Measurements from ENCODE around the gene INSYN2A. TPM values are rescaled to one million over a fixed set of nuclear protein-coding genes. Genes with fewer than 3 reads are reported as not detected.

The INSYN2A gene
- total RNA-seq, 1 experiment from 2014 or later: 0.07 TPM

DNA sequence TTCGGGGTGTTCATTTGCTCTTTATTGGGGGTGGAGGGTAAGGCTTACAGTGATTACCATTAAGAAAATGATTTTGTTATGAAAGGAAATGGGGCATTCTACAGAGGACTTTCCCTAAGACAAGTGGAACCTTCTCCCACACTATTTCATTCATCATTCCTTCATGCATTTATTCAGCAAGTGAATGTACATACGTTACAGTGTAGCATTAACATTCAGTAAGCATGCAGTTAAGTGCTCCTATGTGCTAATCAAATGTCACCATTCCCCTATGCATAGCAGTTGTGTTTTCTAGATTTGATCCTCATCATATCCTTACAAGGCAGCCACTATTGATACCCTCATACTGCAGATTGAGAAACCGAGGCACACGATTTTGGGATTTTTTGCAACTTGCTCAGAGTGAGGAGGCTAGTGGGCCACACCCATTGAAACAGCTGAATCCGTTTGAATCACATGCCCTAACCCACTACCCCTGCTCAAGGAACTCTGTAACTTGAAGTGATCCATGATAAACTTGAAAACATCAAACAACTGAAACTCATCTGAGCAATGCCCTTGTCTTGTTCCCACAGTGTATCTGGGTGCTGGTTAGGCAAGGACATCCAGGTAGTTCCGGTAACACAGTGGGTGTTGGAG lies 16.7 kb downstream of the INSYN2A start:
- no peak for DNase-seq (ENCODE audit: unreplicated experiment)
- CTCF ChIA-PET: interaction anchor here (0.6 kb wide), 1 partner anchor 33 kb away, joined by 3 read pairs; no protein-coding TSS in a partner anchor
- Mint-ChIP-seq H3K27ac (ENCODE audit: low read depth, unreplicated experiment) (no peak overlapping the region), H3K27me3 (ENCODE audit: insufficient read depth, unreplicated experiment) (no peaks in the 10 kb centered on the region), H3K36me3 (ENCODE audit: insufficient read depth, unreplicated experiment) (peaks cover 8% of the 10 kb centered on the region), H3K9me3 (ENCODE audit: unreplicated experiment) (no peaks in the 10 kb centered on the region), H3K4me1 (ENCODE audit: insufficient read depth, unreplicated experiment) (no peaks in the 10 kb centered on the region), H3K4me3 (ENCODE audit: unreplicated experiment) (no peak overlapping the region)
- intact Hi-C loops (cut with micrococcal nuclease): no loop called here
- BruUV-seq (replicated peaks): no TSS peak
- POLR2A ChIA-PET: no interaction called here
- TF ChIP-seq, protein P1, sequence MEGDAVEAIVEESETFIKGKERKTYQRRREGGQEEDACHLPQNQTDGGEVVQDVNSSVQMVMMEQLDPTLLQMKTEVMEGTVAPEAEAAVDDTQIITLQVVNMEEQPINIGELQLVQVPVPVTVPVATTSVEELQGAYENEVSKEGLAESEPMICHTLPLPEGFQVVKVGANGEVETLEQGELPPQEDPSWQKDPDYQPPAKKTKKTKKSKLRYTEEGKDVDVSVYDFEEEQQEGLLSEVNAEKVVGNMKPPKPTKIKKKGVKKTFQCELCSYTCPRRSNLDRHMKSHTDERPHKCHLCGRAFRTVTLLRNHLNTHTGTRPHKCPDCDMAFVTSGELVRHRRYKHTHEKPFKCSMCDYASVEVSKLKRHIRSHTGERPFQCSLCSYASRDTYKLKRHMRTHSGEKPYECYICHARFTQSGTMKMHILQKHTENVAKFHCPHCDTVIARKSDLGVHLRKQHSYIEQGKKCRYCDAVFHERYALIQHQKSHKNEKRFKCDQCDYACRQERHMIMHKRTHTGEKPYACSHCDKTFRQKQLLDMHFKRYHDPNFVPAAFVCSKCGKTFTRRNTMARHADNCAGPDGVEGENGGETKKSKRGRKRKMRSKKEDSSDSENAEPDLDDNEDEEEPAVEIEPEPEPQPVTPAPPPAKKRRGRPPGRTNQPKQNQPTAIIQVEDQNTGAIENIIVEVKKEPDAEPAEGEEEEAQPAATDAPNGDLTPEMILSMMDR (IDR thresholded peaks at IDR 0.05; ENCODE audit: unreplicated experiment): no peak

DNA sequence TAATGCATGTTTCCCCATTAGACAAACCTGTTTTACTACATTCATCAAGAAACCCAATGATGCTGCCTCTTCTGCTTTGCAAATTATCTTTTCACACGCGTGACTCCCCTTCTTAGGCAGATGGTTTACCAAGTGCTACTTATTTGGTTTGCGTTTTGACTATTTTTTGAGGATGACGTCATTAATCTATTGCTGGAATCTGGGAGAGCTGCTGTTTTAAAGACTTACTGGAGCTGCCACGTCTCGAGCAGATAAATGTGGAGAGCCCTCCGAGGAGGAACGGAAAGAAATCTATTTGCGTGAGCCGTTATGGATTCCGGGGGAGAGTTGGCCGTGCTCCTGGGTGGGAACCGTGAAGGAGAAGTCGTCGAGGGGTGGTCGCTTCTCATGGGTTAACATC lies 19.7 kb downstream of the INSYN2A start:
- CTCF ChIA-PET: no interaction called here

DNA sequence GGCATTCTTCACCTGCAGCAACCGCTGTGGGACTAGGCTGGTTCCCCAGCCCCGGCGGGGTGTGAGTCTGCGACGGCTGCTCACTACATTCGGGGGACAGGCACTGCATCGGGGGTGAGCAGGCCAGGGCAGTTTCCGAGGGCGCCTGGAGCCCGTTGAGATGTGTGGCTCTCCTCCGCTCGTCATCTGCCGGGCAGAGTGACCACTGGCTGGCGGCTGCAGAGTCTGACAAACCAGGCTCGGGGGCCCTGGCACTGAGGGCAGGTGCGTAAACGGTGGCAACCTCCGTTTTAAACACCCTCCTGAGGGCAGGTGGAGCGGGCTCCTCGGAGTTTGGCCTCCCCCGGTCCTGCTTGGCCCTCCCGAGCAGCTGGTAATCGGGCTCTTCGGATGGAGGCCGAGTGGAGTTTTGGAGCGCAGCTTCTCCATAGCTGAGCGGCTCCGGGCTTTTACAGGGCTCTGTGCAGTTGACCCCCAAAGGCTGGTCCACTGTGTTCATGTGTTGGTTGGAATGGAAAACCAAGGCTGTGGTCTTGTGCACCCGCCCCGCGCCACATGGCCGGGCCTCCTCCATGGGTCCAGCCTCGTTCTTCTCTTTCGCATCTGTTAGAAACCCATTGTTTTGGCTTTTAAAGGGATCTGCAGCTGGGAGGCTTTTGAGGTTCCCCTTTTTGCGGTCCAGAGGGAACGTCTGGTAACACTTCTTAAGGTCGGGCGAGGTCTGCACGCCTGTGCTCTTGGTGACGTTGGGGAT lies 20.9 kb downstream of the INSYN2A start:
- intact Hi-C loops (cut with micrococcal nuclease): no loop called here
- Mint-ChIP-seq H3K4me1 (ENCODE audit: insufficient read depth, unreplicated experiment) (no peaks in the 10 kb centered on the region), H3K4me3 (ENCODE audit: unreplicated experiment) (no peak overlapping the region), H3K27ac (ENCODE audit: low read depth, unreplicated experiment) (no peak overlapping the region), H3K9me3 (ENCODE audit: unreplicated experiment) (no peaks in the 10 kb centered on the region), H3K36me3 (ENCODE audit: insufficient read depth, unreplicated experiment) (peaks cover 20% of the 10 kb centered on the region), H3K27me3 (ENCODE audit: insufficient read depth, unreplicated experiment) (no peaks in the 10 kb centered on the region)
- ChIA-PET POLR2A (no interaction called here), CTCF (no interaction called here)
- no TSS peak for BruUV-seq (replicated peaks)
- no peak for DNase-seq (ENCODE audit: unreplicated experiment)
- TF ChIP-seq, protein P1 (IDR thresholded peaks at IDR 0.05; ENCODE audit: unreplicated experiment): no peak

More for the DNA sequence above, 19.7 kb downstream of the INSYN2A start:
- peaks cover 17% of the 10 kb centered on the region for H3K36me3 Mint-ChIP-seq (ENCODE audit: insufficient read depth, unreplicated experiment)
- H3K4me3 Mint-ChIP-seq (ENCODE audit: unreplicated experiment): no peak overlapping the region
- BruUV-seq (replicated peaks): no TSS peak
- no peak for DNase-seq (ENCODE audit: unreplicated experiment)
- no peaks in the 10 kb centered on the region for H3K9me3 Mint-ChIP-seq (ENCODE audit: unreplicated experiment)
- POLR2A ChIA-PET: no interaction called here
- no peak overlapping the region for H3K27ac Mint-ChIP-seq (ENCODE audit: low read depth, unreplicated experiment)
- intact Hi-C loops (cut with micrococcal nuclease): no loop called here
- TF ChIP-seq, protein P1 (IDR thresholded peaks at IDR 0.05; ENCODE audit: unreplicated experiment): no peak
- no peaks in the 10 kb centered on the region for H3K4me1 Mint-ChIP-seq (ENCODE audit: insufficient read depth, unreplicated experiment)
- no peaks in the 10 kb centered on the region for H3K27me3 Mint-ChIP-seq (ENCODE audit: insufficient read depth, unreplicated experiment)

DNA sequence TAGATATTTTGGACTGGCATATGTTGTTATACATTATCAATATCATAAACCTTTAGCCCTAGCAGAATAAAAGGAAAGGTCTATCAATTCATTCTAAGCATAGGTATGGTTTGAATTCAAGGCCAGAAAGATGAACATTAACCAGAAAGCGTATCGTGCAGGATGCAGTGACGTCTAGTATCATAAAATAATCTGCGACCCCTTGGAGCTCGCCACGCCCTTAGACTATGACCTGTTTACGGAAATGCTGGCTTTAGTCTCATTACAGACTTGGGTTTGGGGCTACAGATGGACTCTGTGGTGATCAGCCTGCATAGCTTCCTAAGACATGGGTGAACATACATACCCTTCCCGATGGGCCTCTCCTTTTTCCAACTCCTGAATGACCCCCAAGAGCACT lies 21.5 kb downstream of the INSYN2A start:
- TF ChIP-seq, protein P1 (IDR thresholded peaks at IDR 0.05; ENCODE audit: unreplicated experiment): no peak
- intact Hi-C loops (cut with micrococcal nuclease): no loop called here

More for the DNA sequence above, 21.5 kb downstream of the INSYN2A start:
- POLR2A ChIA-PET: no interaction called here
- no peaks in the 10 kb centered on the region for H3K4me1 Mint-ChIP-seq (ENCODE audit: insufficient read depth, unreplicated experiment)
- CTCF ChIA-PET: no interaction called here
- no peaks in the 10 kb centered on the region for H3K9me3 Mint-ChIP-seq (ENCODE audit: unreplicated experiment)
- no peak overlapping the region for H3K4me3 Mint-ChIP-seq (ENCODE audit: unreplicated experiment)
- no peaks in the 10 kb centered on the region for H3K27me3 Mint-ChIP-seq (ENCODE audit: insufficient read depth, unreplicated experiment)
- no peak for DNase-seq (ENCODE audit: unreplicated experiment)
- no peak overlapping the region for H3K27ac Mint-ChIP-seq (ENCODE audit: low read depth, unreplicated experiment)
- peaks cover 20% of the 10 kb centered on the region for H3K36me3 Mint-ChIP-seq (ENCODE audit: insufficient read depth, unreplicated experiment)
- BruUV-seq (replicated peaks): no TSS peak
